Loucy (cell line): ENCODE data around the gene RAD51B.

Experiments used
- H2AFZ ChIP-seq: fragments of 200-600 bp; sonication (generic); 2 replicates; pipeline ENCODE4 v1.6.0; 2016; ENCODE audit warnings: antibody characterized with exemption, mild to moderate bottlenecking, low read length, moderate library complexity
- H3F3A ChIP-seq: fragments of 200-600 bp; 2 replicates; pipeline ENCODE4 v1.6.0; 2016; ENCODE audit warnings: antibody characterized with exemption, low read depth, mild to moderate bottlenecking
- H3K27me3 ChIP-seq: fragments of 200-600 bp; sonication (generic); 2 replicates; pipeline ENCODE4 v1.6.1; 2014; ENCODE audit warnings: low read length, mild to moderate bottlenecking; ENCODE audit not compliant: insufficient read depth, poor library complexity, severe bottlenecking
- H3K36me3 ChIP-seq: fragments of 200-600 bp; sonication (generic); 2 replicates; pipeline ENCODE4 v1.6.1; 2016; ENCODE audit warnings: low read length; ENCODE audit not compliant: insufficient read depth
- H3K4me1 ChIP-seq: fragments of 200-600 bp; sonication (generic); 2 replicates; pipeline ENCODE4 v1.5.1; 2014; ENCODE audit warnings: low read length, mild to moderate bottlenecking; ENCODE audit not compliant: insufficient read depth, poor library complexity, severe bottlenecking
- H3K4me2 ChIP-seq: fragments of 200-600 bp; sonication (generic); 2 replicates; pipeline ENCODE4 v1.6.0; 2014; ENCODE audit warnings: antibody characterized with exemption, low read length, low read depth, mild to moderate bottlenecking; ENCODE audit not compliant: poor library complexity, severe bottlenecking
- H3K4me3 ChIP-seq: fragments of 200-600 bp; sonication (generic); 2 replicates; pipeline ENCODE4 v1.5.1; 2014; ENCODE audit warnings: low read length, mild to moderate bottlenecking, mixed read lengths; ENCODE audit not compliant: poor library complexity, severe bottlenecking
- H3K79me2 ChIP-seq: fragments of 200-600 bp; sonication (generic); 2 replicates; pipeline ENCODE4 v1.6.1; 2014; ENCODE audit warnings: low read length; ENCODE audit not compliant: insufficient read depth
- H3K9ac ChIP-seq: fragments of 200-600 bp; sonication (generic); 2 replicates; pipeline ENCODE4 v1.6.0; 2014; ENCODE audit warnings: mild to moderate bottlenecking, low read depth, low read length, moderate library complexity; ENCODE audit not compliant: poor library complexity, severe bottlenecking
- H3K9me2 ChIP-seq: fragments of 200-600 bp; sonication (generic); replicated peaks from 2 replicates; pipeline ENCODE4 v1.6.1; 2016; ENCODE audit warnings: low read depth, low read length, mixed read lengths
- H3K9me3 ChIP-seq: fragments of 200-600 bp; sonication (generic); 2 replicates; pipeline ENCODE4 v1.6.1; 2014; ENCODE audit warnings: mild to moderate bottlenecking, antibody characterized with exemption, low read length, low read depth; ENCODE audit not compliant: insufficient read depth
- H4K20me1 ChIP-seq: fragments of 200-600 bp; sonication (generic); 2 replicates; pipeline ENCODE4 v1.6.0; 2014; ENCODE audit warnings: antibody characterized with exemption, low read length, mild to moderate bottlenecking; ENCODE audit not compliant: insufficient read depth, poor library complexity, severe bottlenecking
- CTCF ChIP-seq: fragments of 200-600 bp; sonication (generic); conservative IDR thresholded peaks from 2 replicates; pipeline ENCODE4 v1.5.1; 2014; ENCODE audit warnings: mild to moderate bottlenecking, antibody characterized with exemption, low read length
- EZH2phosphoT487 ChIP-seq: fragments of 200-600 bp; IDR thresholded peaks from 2 replicates; pipeline ENCODE4 v1.6.1; 2018; ENCODE audit warnings: antibody characterized with exemption, mild to moderate bottlenecking, moderate library complexity, borderline replicate concordance

The RAD51B gene

GRCh38 chr14:68739701-68740100 lies 920.1 kb downstream of the RAD51B start:
- no peak for TF ChIP-seq EZH2phosphoT487
- no peak for TF ChIP-seq CTCF

GRCh38 chr14:68740788-68741476 lies 921.4 kb downstream of the RAD51B start:
- no peaks in the 10 kb centered on the region for H3K36me3 ChIP-seq
- H3K9me2 ChIP-seq, result no peaks in the 10 kb centered on the region
- no peak overlapping the region for H3K9ac ChIP-seq
- H3K4me1 ChIP-seq, result peaks cover 18% of the 10 kb centered on the region
- no peaks in the 10 kb centered on the region for H3K9me3 ChIP-seq
- H4K20me1 ChIP-seq, result no peaks in the 10 kb centered on the region
- no peaks in the 10 kb centered on the region for H3K27me3 ChIP-seq
- H3K4me3 ChIP-seq, result no peak overlapping the region
- H3K4me2 ChIP-seq, result no peak overlapping the region
- H3F3A ChIP-seq, result no peaks in the 10 kb centered on the region
- no peak overlapping the region for H2AFZ ChIP-seq
- TF ChIP-seq EZH2phosphoT487 (no peak), CTCF (no peak)
- H3K79me2 ChIP-seq, result no peaks in the 10 kb centered on the region

More at GRCh38 chr14:68739701-68740100, 920.1 kb downstream of the RAD51B start:
- Histone ChIP-seq H3K79me2 (no peaks in the 10 kb centered on the region), H3K4me1 (peaks cover 28% of the 10 kb centered on the region), H3K9me2 (no peaks in the 10 kb centered on the region), H3K9ac (no peak overlapping the region), H4K20me1 (no peaks in the 10 kb centered on the region), H3K27me3 (no peaks in the 10 kb centered on the region), H3F3A (peaks cover 5% of the 10 kb centered on the region; the same call in 1 of the 2 replicates), H3K4me3 (no peak overlapping the region), H3K4me2 (no peak overlapping the region), H3K9me3 (no peaks in the 10 kb centered on the region), H2AFZ (no peak overlapping the region), H3K36me3 (no peaks in the 10 kb centered on the region)

- Histone ChIP-seq H3K4me3 (no peak overlapping the region), H3K4me1 (peaks cover 13% of the 10 kb centered on the region), H3K79me2 (no peaks in the 10 kb centered on the region)
These were observed 921.9 kb downstream of the RAD51B start for GRCh38 chr14:68741477-68741791.

More at GRCh38 chr14:68741477-68741791, 921.9 kb downstream of the RAD51B start:
- Histone ChIP-seq H3K4me2 (no peak overlapping the region), H3K9me3 (no peaks in the 10 kb centered on the region), H4K20me1 (no peaks in the 10 kb centered on the region), H3K9me2 (no peaks in the 10 kb centered on the region), H3F3A (no peaks in the 10 kb centered on the region), H3K27me3 (no peaks in the 10 kb centered on the region), H3K36me3 (no peaks in the 10 kb centered on the region), H2AFZ (no peak overlapping the region), H3K9ac (no peak overlapping the region)
- TF ChIP-seq EZH2phosphoT487 (no peak), CTCF (no peak)
